Stomach (tissue), 4 donors: ENCODE measurements around the gene ALDH3B1.

Experiments
- POLR2A ChIP-seq, 4 donors: fragments of 450-650 bp; IDR thresholded peaks; one replicate each; pipeline ENCODE4 v1.6.1; 2016; ENCODE audit warnings: antibody characterized with exemption in 4 of 4, control low read depth in 2 of 4, mild to moderate bottlenecking in 1 of 4, moderate library complexity in 1 of 4
- POLR2AphosphoS5 ChIP-seq, 3 donors: sonication (generic); formaldehyde crosslinking; IDR thresholded peaks; one replicate each; pipeline ENCODE4 v1.6.1; 2016; ENCODE audit warnings: antibody characterized with exemption in 3 of 3
- TF ChIP-seq, protein P1 (sequence below), 7 experiments: fragments of 450-650 bp in 4 of 7; fragments of 200-600 bp in 3 of 7; sonication (generic) in 3 of 7; IDR thresholded peaks; one replicate each; pipeline ENCODE4 v1.5.1; 2016 to 2019; ENCODE audit warnings: antibody characterized with exemption in 7 of 7, control low read depth in 2 of 7, mild to moderate bottlenecking in 1 of 7

DNA sequence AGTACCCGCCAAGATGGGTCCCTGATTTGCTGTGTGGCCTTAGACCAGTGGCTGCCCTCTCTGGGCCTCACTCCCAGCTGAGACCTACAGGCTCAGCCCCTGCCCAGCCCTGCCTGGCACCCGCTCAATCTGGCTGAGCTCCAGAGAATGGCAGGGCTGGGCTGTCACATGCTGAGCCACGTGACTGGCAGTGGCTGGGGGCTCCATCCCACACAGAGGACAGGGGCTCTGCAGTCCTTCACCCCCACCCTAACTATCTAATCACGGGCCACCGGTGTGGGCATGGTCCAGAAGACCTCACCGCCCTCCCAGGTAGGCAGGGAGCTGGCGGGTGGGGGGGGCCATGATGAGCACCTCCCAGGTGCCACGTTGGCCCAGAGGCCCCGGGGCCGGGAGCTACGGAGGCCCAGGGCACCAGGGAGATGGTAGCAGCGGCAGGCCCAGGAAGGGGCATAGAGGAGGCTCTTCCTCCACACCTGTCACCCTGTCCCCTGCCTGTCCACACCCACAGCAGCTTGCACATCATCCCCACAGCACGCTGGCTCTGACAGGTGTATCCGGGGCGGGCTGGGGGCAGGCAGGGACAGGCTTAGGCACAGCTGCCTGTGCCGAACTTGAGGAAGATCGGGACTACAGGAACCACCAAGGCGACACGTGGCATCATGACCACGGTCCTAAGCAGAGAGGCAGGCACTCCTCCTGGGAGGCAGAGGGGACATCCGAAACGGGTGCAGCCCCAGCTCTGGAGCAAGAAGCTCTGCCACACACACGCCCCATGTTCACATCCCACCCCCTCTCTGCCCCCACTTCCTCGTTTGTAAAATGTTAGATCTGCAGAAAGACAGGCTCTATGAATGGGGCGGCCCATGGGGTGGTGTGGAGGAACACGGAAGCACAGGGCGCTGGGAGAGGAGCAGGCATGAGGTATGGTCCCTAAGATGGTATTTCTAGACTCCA lies 1.5 kb upstream of the ALDH3B1 start:
- no peak for TF ChIP-seq POLR2A (IDR thresholded peaks at IDR 0.05)
- TF ChIP-seq, protein P1, sequence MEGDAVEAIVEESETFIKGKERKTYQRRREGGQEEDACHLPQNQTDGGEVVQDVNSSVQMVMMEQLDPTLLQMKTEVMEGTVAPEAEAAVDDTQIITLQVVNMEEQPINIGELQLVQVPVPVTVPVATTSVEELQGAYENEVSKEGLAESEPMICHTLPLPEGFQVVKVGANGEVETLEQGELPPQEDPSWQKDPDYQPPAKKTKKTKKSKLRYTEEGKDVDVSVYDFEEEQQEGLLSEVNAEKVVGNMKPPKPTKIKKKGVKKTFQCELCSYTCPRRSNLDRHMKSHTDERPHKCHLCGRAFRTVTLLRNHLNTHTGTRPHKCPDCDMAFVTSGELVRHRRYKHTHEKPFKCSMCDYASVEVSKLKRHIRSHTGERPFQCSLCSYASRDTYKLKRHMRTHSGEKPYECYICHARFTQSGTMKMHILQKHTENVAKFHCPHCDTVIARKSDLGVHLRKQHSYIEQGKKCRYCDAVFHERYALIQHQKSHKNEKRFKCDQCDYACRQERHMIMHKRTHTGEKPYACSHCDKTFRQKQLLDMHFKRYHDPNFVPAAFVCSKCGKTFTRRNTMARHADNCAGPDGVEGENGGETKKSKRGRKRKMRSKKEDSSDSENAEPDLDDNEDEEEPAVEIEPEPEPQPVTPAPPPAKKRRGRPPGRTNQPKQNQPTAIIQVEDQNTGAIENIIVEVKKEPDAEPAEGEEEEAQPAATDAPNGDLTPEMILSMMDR (IDR thresholded peaks at IDR 0.05), result no peak
- peak in 1 of 3 donors; percentile 36 for TF ChIP-seq POLR2AphosphoS5 (IDR thresholded peaks at IDR 0.05)
